GM21381 (cell line): ENCODE results near the gene DPEP2NB.
A peak's percentile ranks its signal among the peaks of the same experiment; 100 is the strongest.
"Not testable (repeated sequence)": the region's sequence is repeated elsewhere in the genome, so short reads cannot be mapped to it uniquely, and the experiment has no call there.

Source experiments
- ATAC-seq: cut with Tn5 transposase; IDR thresholded peaks from one replicate; pipeline ENCODE4 v1.9.1; 2021; ENCODE audit warnings: mild to moderate bottlenecking, moderate library complexity; ENCODE audit not compliant: unreplicated experiment

The DPEP2NB gene

DNA sequence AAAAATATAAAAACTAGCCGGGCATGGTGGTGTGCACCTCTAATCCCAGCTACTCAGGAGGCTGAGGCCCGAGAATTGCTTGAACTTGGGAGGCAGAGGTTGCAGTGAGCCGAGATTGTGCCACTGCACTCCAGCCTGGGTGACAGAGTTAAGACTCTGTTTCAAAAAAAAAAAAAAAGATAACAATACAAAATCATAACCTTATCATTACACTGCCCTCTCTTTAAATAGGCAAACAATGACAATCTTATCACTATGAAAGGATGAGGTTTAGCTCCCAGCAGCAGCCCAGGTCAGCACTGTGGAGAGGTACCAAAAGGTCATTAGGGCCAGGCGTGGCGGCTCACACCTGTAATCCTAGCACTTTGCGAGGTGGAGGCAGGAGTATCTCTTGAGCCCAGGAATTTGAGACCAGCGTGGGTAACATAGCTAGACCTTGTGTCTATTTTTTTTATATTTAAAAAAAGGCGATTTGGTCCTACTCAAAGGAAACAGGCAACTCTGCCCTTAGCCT is 3.5 kb upstream of the DPEP2NB start:
- no peak for ATAC-seq

DNA sequence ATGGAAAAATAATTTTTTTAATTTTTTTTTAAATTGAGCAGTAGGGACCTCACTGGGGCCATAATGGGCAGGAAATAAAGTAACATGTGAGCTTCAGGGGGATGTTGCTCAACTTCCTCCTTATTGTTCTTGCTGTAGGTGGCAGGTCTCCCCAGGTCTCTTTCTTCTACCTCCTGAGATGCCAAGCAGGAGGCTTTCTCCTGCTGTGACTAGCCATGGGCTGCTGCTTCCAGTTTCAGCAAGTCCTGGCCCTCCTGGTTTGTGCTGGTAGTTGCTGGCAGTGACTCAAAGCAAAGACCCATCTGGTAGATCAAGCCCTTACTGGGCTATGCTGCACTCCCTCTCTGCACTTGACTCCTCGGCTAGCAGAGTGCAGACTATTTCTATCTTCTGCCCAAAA is 2.3 kb downstream of the DPEP2NB start:
- no peak for ATAC-seq

DNA sequence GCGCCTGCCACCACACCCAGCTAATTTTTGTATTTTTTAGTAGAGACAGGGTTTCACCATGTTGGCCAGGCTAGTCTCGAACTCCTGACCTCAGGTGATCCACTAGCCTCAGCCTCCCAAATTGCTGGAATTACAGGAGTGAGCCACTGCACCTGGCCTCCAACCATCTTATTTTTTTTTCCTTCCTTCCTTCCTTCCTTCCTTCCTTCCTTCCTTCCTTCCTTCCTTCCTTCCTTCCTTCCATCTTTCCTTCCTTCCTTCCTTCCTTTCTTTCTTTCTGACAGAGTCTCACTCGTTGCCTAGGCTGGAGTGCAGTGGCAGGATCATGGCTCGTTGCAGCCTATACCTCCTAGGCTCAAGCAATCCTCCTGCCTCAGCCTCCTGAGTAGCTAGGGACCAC is 5.8 kb downstream of the DPEP2NB start:
- not testable (repeated sequence) for ATAC-seq

DNA sequence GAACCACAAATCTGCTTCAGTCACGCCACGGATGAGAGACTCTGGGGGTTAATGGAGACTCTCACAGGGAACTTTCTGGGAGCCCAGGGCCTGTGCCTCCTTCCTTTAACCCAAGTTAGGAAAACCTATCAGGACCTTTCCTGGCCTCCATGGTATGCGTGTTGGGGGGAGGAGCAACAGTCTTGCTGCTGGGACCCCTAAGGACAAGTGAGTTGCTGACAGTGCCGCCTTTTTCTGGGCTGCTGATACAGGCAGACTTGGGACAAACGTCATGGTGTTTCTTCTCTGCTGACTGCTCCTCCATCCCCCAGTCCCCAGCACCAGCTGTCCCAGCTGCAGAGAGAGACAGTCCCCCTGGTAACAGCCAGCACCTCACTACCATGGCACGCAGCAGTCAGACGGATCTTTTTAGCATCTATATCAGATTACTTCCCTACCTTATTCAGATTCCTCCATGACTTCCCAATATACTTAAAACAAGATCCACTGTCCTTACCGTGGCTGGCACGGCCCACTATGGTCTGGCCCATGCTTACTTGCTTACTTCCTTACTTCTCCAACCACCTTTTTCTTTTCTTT is 6.5 kb downstream of the DPEP2NB start:
- no peak for ATAC-seq

DNA sequence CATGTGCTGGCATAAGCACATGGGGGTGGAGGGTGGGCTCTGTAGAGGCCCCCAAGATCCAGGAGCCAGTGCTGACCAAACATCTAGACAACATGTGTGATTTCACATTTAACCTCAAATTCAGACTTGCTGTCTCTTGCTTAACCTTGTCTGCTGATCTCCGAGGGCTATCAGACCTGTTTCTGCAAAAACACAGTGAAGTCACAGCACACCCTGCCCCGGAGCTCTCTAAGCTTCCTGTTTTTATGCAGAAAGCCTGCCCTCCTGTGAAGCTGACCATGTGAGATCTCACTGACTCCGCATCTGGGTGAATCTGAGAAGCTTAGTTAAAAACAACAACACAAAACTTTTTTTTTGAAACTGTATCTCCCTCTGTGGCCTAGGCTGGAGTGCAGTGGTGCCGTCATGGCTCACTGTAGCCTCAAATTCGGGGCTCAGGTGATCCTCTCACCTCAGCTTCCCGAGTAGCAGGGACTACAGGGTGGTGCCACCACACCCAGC is 9.9 kb downstream of the DPEP2NB start:
- no peak for ATAC-seq

DNA sequence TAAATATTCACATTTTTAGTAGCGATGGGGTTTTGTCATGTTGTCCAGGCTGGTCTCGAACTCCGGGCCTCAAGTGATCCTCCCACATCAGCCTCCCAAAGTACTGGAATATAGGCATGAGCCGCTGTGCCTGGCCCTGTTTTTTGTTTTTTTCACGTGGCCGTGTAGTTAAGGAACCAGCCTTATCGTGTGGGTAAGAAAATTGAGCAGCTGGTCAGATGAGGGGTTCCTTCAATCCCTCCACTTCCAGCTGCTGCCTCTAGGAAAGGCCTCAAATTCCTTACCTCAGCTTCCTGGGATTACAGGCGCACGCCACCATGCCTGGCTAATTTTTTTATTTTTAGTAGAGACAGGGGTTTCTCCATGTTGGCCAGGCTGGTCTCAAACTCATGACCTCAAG is 10.5 kb downstream of the DPEP2NB start:
- ATAC-seq = no peak

DNA sequence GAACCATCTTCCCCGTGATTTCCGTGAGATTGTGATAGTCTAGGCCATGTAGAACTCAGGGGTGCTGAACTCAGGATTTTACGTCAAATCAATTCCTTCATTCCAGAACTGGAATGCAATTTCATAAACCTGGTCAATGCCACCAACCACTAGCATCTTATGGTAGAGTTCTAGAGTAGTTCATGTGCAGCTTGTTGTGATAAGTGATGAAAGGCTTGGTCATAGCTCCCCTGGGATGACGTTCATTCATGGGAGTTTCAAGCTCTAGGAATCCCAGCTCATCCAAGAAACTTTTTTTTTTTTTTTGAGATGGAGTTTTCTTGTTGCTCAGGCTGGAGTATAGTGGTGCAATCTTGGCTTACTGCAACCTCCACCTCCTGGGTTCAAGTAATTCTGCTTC is 12.7 kb downstream of the DPEP2NB start:
- no peak for ATAC-seq

DNA sequence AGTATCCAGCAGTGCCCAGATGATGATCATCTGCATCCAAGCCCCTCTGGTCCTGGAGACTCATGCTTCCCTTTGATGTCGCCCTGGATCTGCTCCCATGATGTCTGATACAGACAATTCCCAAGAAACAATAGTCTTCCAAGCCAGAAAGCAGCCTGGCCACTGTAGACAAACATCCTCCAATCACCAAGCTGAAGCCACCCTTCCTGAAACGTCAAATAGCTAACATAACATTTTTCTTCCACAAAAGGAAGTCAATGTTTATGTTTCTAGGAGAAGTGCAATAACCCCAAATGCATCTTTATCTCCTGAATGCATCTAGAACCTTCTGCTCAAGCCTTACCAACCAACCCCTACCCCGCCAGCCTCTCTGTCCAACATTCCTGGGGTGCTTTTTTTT is 15.3 kb downstream of the DPEP2NB start:
- ATAC-seq = no peak

DNA sequence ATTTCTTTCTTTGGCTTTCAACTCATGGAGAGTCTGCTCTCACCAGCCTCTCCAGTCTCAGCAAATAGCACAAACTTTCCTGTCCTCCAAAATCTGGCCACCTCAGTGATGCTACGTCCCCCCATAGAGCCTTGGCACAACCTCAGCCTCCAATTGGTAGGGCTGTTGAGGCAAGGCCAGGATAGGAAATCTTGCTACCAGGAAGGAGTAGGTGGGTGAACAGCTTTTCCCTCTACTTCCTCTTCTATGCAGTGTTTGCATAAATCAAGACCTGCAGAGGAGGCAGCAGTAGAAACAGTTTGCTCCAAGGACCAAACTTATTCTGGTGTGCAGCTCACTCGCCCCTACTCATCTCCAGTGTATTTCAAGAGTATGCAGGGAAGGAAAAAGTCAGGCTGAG is 15.7 kb downstream of the DPEP2NB start:
- no peak for ATAC-seq

DNA sequence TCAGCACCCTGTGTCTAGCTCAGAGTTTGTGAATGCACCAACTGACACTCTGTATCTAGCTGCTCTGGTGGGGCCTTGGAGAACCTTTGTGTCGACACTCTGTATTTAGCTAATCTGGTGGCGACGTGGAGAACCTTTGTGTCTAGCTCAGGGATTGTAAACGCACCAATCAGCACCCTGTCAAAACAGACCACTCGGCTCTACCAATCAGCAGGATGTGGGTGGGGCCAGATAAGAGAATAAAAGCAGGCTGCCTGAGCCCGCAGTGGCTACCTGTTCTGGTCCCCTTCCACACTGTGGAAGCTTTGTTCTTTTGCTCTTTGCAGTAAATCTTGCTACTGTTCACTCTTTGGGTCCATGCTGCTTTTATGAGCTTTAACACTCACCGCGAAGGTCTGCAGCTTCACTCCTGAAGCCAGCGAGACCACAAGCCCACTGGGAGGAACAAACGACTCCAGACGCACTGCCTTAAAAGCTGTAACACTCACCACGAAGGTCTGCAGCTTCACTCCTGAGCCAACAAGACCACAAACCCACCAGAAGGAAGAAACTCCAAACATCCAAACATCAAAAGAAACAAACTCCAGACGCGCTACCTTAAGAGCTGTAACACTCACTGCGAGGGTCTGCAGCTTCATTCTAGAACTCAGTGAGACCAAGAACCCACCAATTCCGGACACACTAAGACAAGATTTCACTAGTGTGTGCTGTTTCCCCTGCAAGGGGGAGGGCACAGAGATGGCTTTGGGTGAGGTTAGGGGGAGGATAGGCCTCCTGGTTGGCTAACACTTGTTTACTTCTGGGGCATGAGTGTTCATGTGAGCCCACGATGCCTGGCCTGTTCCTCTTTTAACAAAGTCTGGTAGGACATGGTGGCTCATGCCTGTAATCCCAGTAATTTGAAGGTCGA is 16.7 kb downstream of the DPEP2NB start, which contains the start of gene DPEP2:
Gene DPEP2, minus strand, starts transcription at position 706 of the 910 bp plus-strand sequence. CDS start 6,272 bp downstream, outside the sequence.
- ATAC-seq = not testable (repeated sequence)

DNA sequence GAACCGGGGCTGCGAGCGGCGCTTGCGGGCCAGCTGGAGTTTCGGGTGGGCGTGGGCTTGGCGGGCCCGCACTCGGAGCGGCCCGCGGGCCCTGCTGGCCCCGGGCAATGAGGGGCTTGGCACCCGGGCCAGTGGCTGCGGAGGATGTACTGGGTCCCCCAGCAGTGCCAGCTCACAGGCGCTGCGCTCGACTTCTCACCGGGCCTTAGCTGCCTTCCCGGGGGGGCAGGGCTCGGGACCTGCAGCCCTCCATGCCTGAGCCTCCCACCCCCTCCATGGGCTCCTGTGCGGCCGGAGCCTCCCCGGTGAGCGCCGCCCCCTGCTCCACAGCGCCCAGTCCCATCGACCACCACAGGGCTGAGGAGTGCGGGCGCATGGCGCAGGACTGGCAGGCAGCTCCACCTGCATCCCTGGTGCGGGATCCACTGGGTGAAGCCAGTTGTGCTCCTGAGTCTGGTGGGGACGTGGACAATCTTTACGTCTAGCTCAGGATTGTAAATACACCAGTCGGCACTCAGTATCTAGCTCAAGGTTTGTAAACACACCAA is 17.4 kb downstream of the DPEP2NB start:
- not testable (repeated sequence) for ATAC-seq

DNA sequence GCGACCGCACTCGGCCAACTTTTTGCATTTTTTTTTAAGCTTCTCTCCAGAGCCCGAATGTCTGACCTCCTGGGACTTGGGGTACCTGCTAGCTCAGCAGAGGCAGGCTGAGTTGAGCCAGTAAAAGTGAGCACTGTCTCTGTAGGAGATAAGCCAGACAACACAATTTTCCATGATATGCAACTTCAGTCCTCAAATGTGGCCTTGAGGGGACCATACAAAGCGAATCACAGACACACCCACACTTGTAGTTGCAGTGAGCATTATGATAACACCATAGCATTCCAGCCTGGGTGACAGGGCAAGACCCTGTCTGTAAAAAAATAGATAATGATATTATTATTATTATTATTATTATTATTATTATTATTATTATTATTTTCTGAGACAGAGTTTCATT is 19.0 kb downstream of the DPEP2NB start:
- ATAC-seq = no peak

DNA sequence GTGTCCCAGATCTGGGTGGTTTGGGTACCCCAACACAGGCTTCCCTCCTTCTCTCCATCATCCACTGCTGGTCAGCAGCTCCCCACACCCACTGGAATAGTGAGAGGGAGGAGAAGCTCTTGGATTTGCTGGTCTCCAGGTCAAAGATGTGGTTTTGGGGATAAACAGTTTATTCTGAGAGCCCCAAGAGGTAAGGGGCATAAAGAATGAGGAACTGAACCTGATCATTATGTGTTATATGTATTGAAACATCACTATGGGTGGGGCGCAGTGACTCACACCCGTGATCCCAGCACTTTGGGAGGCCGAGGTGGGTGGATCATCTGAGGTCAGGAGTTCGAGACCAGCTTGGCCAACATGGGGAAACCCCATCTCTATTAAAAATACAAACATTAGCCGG is 20.3 kb downstream of the DPEP2NB start:
- ATAC-seq = no peak

DNA sequence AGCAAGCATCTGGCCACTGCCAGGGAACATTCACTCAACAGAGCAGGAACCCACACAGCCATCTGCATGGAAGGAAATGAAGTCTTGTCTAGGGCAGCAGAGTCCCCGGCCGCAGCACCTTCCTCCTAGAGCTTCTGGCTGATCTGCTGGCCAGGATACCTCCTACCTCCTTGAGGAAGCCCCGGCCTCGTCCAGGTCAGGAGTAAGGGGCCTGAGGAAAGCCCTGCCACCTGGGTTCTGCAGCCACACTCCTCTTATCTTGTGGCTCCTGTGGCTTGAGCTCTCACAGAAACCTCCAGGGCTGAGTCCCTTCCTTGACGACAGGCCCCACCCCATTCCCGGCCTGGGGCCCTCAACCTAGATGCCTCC is 21.7 kb downstream of the DPEP2NB start:
- not testable (repeated sequence) for ATAC-seq

DNA sequence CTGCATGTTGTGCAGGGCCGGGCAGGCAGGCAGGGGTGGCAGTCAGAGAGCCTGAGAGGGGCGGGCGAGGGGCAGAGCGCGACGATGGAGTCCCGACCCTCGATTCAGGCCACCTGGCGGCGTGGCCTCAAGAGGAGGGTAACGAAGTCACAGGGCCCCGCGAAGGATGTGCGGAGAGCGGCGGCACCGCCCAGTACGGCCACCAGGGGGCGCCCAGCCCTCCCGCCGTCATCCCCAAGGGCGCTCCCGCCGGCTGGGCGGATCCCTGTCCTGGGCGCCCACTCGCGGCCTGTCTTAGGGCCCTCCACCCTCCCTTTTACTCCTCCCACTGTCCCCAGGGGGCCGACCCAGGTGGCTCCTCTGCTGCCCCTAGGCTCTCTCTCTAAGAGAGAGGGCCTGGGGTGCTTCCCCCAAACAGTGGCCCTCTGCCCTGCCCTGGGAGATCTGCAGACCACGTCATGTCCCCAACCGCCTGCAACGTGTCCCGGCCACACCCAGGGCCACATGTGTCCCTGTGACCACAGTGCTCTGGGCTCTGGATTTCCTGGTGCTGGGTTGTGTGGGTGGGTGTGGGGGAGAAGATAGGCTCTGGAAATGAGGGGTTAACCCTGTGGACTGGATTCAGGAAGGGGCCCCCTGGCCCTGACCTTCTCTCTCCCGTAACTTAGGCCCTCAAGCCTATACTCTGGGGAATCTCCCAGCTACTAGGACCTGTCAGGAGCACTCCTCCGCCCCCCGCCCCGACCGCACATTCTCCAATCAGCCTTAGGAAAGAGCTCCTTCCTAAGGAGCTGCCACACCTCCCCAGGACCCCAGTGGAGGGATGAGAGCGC is 22.3 kb downstream of the DPEP2NB start:
- ATAC-seq = peak; percentile 73

DNA sequence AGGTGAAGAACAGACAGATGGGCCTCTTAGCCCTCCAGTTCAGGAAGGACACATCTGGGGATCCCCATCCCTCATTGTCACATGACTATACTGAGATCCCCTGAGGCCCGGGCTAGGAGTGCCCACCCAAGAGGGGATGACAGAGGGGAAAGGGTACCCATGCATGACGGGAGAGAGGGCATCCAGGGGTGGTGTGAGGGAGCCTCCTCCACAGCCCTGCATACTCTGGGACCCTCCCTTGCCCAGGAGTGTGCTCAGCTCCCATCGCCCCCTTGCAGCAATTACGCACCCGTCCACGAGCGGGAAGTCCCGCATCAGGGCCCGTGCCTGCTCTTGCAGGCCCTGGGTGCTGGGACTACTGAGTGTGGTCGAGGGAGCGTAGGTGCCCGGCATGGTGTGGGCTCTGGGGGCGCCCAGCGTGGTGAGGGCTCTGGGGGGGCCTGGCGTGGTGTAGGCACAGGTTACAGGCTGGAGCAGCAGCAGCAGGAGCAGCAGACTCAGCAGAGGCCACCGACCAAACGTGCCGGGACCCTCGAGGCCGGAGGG is 23.0 kb downstream of the DPEP2NB start:
- ATAC-seq = no peak

DNA sequence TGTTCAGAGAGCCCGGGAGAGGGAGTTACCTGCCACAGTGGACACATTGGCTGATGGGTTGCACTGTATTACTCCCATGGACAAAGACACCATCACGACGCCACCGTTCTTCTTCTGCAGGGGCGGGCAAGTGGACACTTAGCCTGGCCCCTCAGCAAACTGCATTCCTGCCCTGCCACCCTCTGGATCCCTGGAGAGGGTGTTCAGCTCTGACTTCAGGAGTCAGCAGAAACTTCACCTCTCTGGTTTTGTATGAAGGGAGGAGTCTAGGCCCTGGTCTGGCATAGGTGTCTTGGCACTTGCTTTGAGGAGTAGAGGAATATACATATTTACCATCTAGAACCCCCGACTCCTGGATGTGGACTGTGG is 25.7 kb downstream of the DPEP2NB start:
- ATAC-seq = no peak

DNA sequence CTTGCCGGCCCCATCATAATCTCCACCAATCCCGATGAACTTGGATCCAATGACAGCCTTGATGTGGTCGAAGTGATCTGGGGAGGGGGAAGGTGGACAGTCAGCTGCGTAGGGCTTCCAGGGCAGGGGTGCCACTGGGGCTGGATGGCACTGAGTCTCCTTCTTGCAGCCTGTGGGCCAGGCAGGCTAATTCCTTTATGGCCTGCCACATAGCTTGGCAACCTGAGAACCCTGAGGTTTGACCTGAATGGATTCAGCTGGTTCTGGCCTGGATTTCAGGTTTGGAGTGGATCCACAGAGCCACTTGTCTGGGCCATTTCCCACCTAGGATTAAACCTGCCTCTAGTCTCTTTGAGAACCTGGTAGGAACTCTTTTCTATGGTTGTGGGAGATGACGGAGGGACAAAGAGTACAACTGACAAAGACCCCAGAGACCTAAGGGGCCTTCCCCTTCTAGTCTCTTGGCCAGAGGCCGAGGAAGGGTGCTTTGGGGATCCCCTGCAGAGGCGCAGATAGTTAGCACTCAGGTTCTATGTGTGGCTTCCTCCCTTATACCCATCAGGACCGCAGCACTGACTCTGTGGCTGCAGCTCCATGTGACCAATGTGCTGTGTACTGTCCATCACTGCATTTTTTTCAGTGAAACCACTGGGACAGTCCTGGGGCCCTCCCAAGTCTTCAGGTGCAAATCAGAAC is 26.2 kb downstream of the DPEP2NB start:
- no peak for ATAC-seq

DNA sequence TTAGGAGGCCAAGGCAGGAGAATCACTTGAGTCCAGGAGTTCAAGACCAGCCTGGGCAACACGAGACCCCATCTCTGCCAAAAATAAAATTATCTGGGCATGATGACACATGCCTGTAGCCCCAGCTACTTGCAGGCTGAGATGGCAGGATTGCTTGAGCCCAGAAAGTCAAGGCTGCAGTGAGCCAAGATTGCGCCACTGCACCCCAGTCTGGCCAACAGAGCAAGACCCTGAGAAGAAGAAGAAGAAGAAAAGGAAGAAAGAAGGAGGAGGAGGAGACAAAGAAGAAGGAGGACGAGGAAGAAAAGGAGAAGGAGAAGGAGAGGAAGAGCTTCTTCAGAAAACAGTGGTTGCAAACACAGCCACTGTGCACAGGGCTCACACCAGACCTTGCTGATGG is 27.0 kb downstream of the DPEP2NB start:
- no peak for ATAC-seq
